ENCODE data around the gene POLN.

DNA sequence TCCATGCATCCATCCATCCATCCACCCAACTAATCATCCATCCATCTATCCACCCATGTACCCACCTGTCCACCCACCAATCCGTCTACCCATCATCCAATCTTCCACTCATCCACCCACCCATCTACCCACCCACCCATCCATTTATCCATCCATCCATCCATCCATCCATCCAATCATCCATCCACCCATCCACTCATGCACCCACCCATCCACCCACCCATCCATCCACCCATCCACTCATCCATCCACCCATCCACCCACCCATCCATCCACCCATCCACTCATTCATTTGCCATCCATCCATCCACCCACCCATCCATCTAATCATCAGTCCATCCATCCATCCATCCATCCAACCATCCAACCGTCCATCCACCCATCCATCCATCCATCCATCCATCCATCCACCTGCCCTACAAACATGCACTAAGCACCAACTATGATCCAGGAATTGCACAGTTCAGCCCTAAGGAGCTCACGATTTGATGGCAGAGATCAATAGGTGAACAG, 41.3 kb upstream of the POLN start:
- TF ChIP-seq CTCF (conservative IDR thresholded peaks at IDR 0.05; ENCODE audit: low read depth in 2 of 2) (no peak), EZH2 (IDR thresholded peaks at IDR 0.05; ENCODE audit: low read depth, unreplicated experiment) (no peak), POLR2AphosphoS5 (IDR thresholded peaks at IDR 0.05; ENCODE audit: low read depth) (no peak), JUNB (IDR thresholded peaks at IDR 0.05; ENCODE audit: unreplicated experiment) (no peak), EZH2phosphoT487 (IDR thresholded peaks at IDR 0.05; ENCODE audit: unreplicated experiment) (no peak)
- TF ChIP-seq, protein P1, sequence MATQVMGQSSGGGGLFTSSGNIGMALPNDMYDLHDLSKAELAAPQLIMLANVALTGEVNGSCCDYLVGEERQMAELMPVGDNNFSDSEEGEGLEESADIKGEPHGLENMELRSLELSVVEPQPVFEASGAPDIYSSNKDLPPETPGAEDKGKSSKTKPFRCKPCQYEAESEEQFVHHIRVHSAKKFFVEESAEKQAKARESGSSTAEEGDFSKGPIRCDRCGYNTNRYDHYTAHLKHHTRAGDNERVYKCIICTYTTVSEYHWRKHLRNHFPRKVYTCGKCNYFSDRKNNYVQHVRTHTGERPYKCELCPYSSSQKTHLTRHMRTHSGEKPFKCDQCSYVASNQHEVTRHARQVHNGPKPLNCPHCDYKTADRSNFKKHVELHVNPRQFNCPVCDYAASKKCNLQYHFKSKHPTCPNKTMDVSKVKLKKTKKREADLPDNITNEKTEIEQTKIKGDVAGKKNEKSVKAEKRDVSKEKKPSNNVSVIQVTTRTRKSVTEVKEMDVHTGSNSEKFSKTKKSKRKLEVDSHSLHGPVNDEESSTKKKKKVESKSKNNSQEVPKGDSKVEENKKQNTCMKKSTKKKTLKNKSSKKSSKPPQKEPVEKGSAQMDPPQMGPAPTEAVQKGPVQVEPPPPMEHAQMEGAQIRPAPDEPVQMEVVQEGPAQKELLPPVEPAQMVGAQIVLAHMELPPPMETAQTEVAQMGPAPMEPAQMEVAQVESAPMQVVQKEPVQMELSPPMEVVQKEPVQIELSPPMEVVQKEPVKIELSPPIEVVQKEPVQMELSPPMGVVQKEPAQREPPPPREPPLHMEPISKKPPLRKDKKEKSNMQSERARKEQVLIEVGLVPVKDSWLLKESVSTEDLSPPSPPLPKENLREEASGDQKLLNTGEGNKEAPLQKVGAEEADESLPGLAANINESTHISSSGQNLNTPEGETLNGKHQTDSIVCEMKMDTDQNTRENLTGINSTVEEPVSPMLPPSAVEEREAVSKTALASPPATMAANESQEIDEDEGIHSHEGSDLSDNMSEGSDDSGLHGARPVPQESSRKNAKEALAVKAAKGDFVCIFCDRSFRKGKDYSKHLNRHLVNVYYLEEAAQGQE (IDR thresholded peaks at IDR 0.05; ENCODE audit: unreplicated experiment) = no peak
